Smooth muscle cell (in vitro differentiated cells): ENCODE measurements around the gene AMDHD1. TPM values are rescaled to one million over a fixed set of nuclear protein-coding genes. Genes with fewer than 3 reads are reported as not detected.

Experiments
- DNase-seq: peaks from one replicate; lab custom pipeline; 2025; ENCODE audit not compliant: unreplicated experiment; lab: John Stamatoyannopoulos, UW
- H2AFZ ChIP-seq: fragments of 200-600 bp; sonication (generic); 2 replicates; pipeline ENCODE4 v1.6.0; 2016; ENCODE audit warnings: antibody characterized with exemption, low read depth, mild to moderate bottlenecking
- H3F3A ChIP-seq: fragments of 200-600 bp; sonication (generic); 2 replicates; pipeline ENCODE4 v1.6.0; 2017; ENCODE audit warnings: antibody characterized with exemption, low read depth
- H3K27ac ChIP-seq: fragments of 200-600 bp; sonication (generic); 2 replicates; pipeline ENCODE4 v1.5.1; 2016; ENCODE audit warnings: low read depth, mild to moderate bottlenecking
- H3K27me3 ChIP-seq: fragments of 200-600 bp; sonication (generic); 2 replicates; pipeline ENCODE4 v1.6.1; 2016; ENCODE audit warnings: low read depth, mild to moderate bottlenecking
- H3K36me3 ChIP-seq: fragments of 200-600 bp; sonication (generic); 2 replicates; pipeline ENCODE4 v1.5.1; 2016; ENCODE audit warnings: low read depth
- H3K4me1 ChIP-seq: fragments of 200-600 bp; sonication (generic); 2 replicates; pipeline ENCODE4 v1.5.1; 2016; ENCODE audit warnings: low read depth
- H3K4me2 ChIP-seq: fragments of 200-600 bp; sonication (generic); 2 replicates; pipeline ENCODE4 v1.6.0; 2016; ENCODE audit warnings: mild to moderate bottlenecking
- H3K4me3 ChIP-seq: fragments of 200-600 bp; sonication (generic); 2 replicates; pipeline ENCODE4 v1.5.1; 2016; ENCODE audit warnings: mild to moderate bottlenecking
- H3K79me2 ChIP-seq: fragments of 200-600 bp; sonication (generic); 2 replicates; pipeline ENCODE4 v1.6.0; 2016; ENCODE audit warnings: low read depth, mild to moderate bottlenecking
- H3K9ac ChIP-seq: fragments of 200-600 bp; sonication (generic); 2 replicates; pipeline ENCODE4 v1.6.0; 2016; ENCODE audit warnings: low read depth
- H3K9me3 ChIP-seq: fragments of 200-600 bp; sonication (generic); replicated peaks from 2 replicates; pipeline ENCODE4 v1.5.1; 2016; ENCODE audit warnings: low read depth
- H4K20me1 ChIP-seq: fragments of 200-600 bp; sonication (generic); 2 replicates; pipeline ENCODE4 v1.6.0; 2016; ENCODE audit warnings: low read depth
- WGBS: methylation state at CpG from one replicate; pipeline ENCODE4 v1.1.7; 2016; ENCODE audit warnings: low lambda C conversion rate; 5-methylcytosine and 5-hydroxymethylcytosine counted together
- polyA plus RNA-seq: library from polyadenylated mRNA; unstranded; fragments of >200 nt; fragmentation: Nextera tagmentation; extraction: Ambion mirVana; gene quantifications from 2 replicates; pipeline ENCODE4 v1.2.1, GENCODE V29; 2016
- total RNA-seq: library from RNA; depleted of rRNA; stranded (reverse); fragments of >200 nt; gene quantifications from 2 replicates; pipeline ENCODE4 v1.2.3, GENCODE V29; 2014
- TF ChIP-seq, protein P1 (sequence below): fragments of 200-600 bp; sonication (generic); IDR thresholded peaks from 2 replicates; pipeline ENCODE4 v1.5.1; 2017; ENCODE audit warnings: borderline replicate concordance, mild to moderate bottlenecking, antibody characterized with exemption; ENCODE audit not compliant: insufficient read depth, poor library complexity, severe bottlenecking

Gene AMDHD1
- total and polyA plus RNA-seq, 2 experiments from 2014 or later, result 0.18 to 0.25 TPM

DNA sequence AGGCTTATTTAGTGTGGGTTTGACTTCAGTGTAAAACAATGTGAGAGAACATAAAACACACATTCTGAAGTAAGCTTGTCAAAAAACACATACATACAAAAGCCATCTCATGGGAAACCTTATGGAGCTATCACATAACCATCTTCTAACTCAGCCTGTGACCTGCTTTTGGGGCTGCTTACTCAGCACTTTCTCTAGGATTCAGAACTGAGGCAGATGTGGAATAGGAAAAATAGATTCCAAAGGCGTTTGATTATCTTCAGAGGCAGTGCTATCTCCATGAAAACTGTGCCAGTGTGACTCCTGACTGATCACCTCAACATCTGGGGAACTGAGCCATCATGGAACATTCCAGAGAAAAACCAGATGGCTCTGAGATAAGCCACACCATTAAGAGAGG is 39.5 kb downstream of the AMDHD1 start:
- H3K4me1 ChIP-seq, result no peaks in the 10 kb centered on the region
- DNase-seq, result no peak
- H3K9me3 ChIP-seq, result no peaks in the 10 kb centered on the region
- no peak overlapping the region for H3K4me3 ChIP-seq
- no peaks in the 10 kb centered on the region for H3F3A ChIP-seq
- no peaks in the 10 kb centered on the region for H3K27me3 ChIP-seq
- WGBS, result 85% methylated on average over 1 of the region's 1 CpG
- no peaks in the 10 kb centered on the region for H3K36me3 ChIP-seq
- no peaks in the 10 kb centered on the region for H4K20me1 ChIP-seq
- H2AFZ ChIP-seq, result no peak overlapping the region
- H3K79me2 ChIP-seq, result no peaks in the 10 kb centered on the region
- no peak overlapping the region for H3K4me2 ChIP-seq
- H3K27ac ChIP-seq, result no peak overlapping the region
- no peak overlapping the region for H3K9ac ChIP-seq
- TF ChIP-seq, protein P1, sequence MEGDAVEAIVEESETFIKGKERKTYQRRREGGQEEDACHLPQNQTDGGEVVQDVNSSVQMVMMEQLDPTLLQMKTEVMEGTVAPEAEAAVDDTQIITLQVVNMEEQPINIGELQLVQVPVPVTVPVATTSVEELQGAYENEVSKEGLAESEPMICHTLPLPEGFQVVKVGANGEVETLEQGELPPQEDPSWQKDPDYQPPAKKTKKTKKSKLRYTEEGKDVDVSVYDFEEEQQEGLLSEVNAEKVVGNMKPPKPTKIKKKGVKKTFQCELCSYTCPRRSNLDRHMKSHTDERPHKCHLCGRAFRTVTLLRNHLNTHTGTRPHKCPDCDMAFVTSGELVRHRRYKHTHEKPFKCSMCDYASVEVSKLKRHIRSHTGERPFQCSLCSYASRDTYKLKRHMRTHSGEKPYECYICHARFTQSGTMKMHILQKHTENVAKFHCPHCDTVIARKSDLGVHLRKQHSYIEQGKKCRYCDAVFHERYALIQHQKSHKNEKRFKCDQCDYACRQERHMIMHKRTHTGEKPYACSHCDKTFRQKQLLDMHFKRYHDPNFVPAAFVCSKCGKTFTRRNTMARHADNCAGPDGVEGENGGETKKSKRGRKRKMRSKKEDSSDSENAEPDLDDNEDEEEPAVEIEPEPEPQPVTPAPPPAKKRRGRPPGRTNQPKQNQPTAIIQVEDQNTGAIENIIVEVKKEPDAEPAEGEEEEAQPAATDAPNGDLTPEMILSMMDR, result no peak

- no peak overlapping the region for H2AFZ ChIP-seq
- H3K36me3 ChIP-seq, result no peaks in the 10 kb centered on the region
- no peak overlapping the region for H3K4me2 ChIP-seq
- no peaks in the 10 kb centered on the region for H3F3A ChIP-seq
- no peaks in the 10 kb centered on the region for H3K4me1 ChIP-seq
- no peaks in the 10 kb centered on the region for H3K9me3 ChIP-seq
- H3K9ac ChIP-seq, result no peak overlapping the region
- H3K4me3 ChIP-seq, result no peak overlapping the region
- H4K20me1 ChIP-seq, result no peaks in the 10 kb centered on the region
- H3K27ac ChIP-seq, result no peak overlapping the region
- no peaks in the 10 kb centered on the region for H3K79me2 ChIP-seq
- no peak for DNase-seq
- TF ChIP-seq, protein P1, result no peak
- WGBS, result 97% methylated on average over 1 of the region's 1 CpG
- H3K27me3 ChIP-seq, result peaks cover 7% of the 10 kb centered on the region
Measured at GRCh38 chr12:95984682-95985081, 41.6 kb downstream of the AMDHD1 start.

DNA sequence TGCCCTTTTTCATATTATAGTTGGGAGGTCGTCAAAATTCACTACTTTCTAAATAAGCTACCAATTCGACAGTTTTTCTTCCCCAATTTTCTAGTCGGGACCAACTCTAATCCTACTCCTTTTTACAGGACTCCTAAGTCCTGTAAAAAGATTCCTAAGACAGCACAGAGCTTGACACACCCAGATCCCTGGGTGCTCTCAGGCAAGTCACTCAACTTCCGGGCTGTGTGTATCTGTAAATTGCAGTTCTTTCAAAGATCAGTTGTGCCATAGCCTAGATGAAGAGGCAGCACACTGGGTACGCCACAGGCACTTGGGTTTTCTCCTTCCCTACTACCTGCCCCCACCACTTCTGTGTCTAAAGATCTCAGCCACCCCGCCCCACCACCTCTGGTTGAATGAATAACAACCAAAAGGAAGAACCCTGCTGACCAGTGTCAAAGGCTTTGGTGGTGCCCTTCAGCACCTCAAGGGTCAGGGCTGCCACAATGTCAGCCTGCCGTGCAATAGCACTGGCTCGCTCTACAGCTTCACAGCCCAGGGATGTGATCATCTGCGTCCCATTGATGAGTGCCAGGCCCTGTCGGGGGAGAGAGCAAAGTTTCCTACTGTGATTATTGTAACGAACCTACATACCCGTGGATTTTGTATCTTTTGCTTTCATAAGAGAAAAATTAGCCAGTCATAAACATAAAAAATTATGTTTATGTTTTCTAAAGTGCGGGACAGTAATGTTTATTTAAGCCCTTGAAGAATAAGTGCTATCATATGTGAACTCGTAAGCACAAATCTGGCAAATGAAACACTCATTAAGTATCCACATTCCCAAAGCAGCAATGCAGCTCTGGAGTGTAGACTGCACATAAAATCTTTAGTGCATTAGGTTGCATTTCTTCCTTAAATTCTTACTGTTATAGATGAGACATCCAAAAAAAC is 43.8 kb downstream of the AMDHD1 start:
- Histone ChIP-seq H3K4me2 (no peak overlapping the region), H3K9ac (no peak overlapping the region), H3F3A (no peaks in the 10 kb centered on the region), H3K4me1 (no peaks in the 10 kb centered on the region), H3K27ac (no peak overlapping the region), H2AFZ (no peak overlapping the region), H3K9me3 (no peaks in the 10 kb centered on the region), H4K20me1 (no peaks in the 10 kb centered on the region), H3K79me2 (no peaks in the 10 kb centered on the region), H3K4me3 (no peak overlapping the region), H3K27me3 (peaks cover 7% of the 10 kb centered on the region), H3K36me3 (no peaks in the 10 kb centered on the region)
- TF ChIP-seq, protein P1, result no peak
- 66% methylated on average over 14 of the region's 14 CpGs for WGBS
- DNase-seq, result no peak
